ENCODE data around the gene TMEM14A.
"Not testable (repeated sequence)": the region's sequence is repeated elsewhere in the genome, so short reads cannot be mapped to it uniquely, and the experiment has no call there.

Gene TMEM14A

GRCh38 chr6:52693773-52694172, 22.9 kb downstream of the TMEM14A start:
- DNase-seq = no peak
- intact Hi-C loops (cut with DNase I) = no loop called here

- DNase-seq = no peak
- intact Hi-C loops (cut with DNase I) = no loop called here
Measured at GRCh38 chr6:52694404-52694803, 23.5 kb downstream of the TMEM14A start.

GRCh38 chr6:52696418-52696817, 25.5 kb downstream of the TMEM14A start:
- intact Hi-C loops (cut with DNase I) = no loop called here
- no peak for DNase-seq

- DNase-seq = no peak
- intact Hi-C loops (cut with DNase I) = no loop called here
Measured at GRCh38 chr6:52697903-52698302, 27.0 kb downstream of the TMEM14A start.

- no peak for DNase-seq
- intact Hi-C loops (cut with DNase I) = no loop called here
Measured at GRCh38 chr6:52704060-52704459, 33.1 kb downstream of the TMEM14A start.

- intact Hi-C loops (cut with DNase I); DNase-seq: not testable (repeated sequence)
Measured at GRCh38 chr6:52704781-52705502, 34.0 kb downstream of the TMEM14A start.

- intact Hi-C loops (cut with DNase I) = no loop called here
- no peak for DNase-seq
Measured at GRCh38 chr6:52706001-52706400, 35.1 kb downstream of the TMEM14A start.

GRCh38 chr6:52707963-52708680, 37.2 kb downstream of the TMEM14A start:
- intact Hi-C loops (cut with DNase I) = no loop called here

GRCh38 chr6:52712136-52712535, 41.2 kb downstream of the TMEM14A start:
- DNase-seq = no peak
- intact Hi-C loops (cut with DNase I) = no loop called here

More at GRCh38 chr6:52707963-52708680, 37.2 kb downstream of the TMEM14A start:
- DNase-seq = no peak

GRCh38 chr6:52714761-52715160, 43.8 kb downstream of the TMEM14A start:
- DNase-seq; intact Hi-C loops (cut with DNase I): not testable (repeated sequence)

- DNase-seq = no peak
- intact Hi-C loops (cut with DNase I) = no loop called here
Measured at GRCh38 chr6:52718550-52718949, 47.6 kb downstream of the TMEM14A start.

GRCh38 chr6:52720321-52720720, 49.4 kb downstream of the TMEM14A start:
- intact Hi-C loops (cut with DNase I) = no loop called here
- DNase-seq = peak in 1 of 10 donors; percentile 13

GRCh38 chr6:52724042-52724405, 53.1 kb downstream of the TMEM14A start:
- intact Hi-C loops (cut with DNase I) = no loop called here
- DNase-seq = no peak

GRCh38 chr6:52724406-52725121, 53.7 kb downstream of the TMEM14A start:
- intact Hi-C loops (cut with DNase I) = no loop called here
- DNase-seq = peak; percentile 25 to 93 (median 57)

- no peak for DNase-seq
- intact Hi-C loops (cut with DNase I) = no loop called here
Measured at GRCh38 chr6:52725143-52725534, 54.2 kb downstream of the TMEM14A start.

- intact Hi-C loops (cut with DNase I) = no loop called here
- DNase-seq = no peak
Measured at GRCh38 chr6:52725535-52726192, 54.8 kb downstream of the TMEM14A start.

GRCh38 chr6:52726193-52726542, 55.3 kb downstream of the TMEM14A start:
- intact Hi-C loops (cut with DNase I) = no loop called here
- DNase-seq = no peak

- DNase-seq = no peak
- intact Hi-C loops (cut with DNase I) = no loop called here
Measured at GRCh38 chr6:52726741-52727535, 56.0 kb downstream of the TMEM14A start.

GRCh38 chr6:52727908-52728307, 57.0 kb downstream of the TMEM14A start:
- intact Hi-C loops (cut with DNase I) = no loop called here
- DNase-seq = no peak

- no peak for DNase-seq
- intact Hi-C loops (cut with DNase I) = no loop called here
Measured at GRCh38 chr6:52728394-52728793, 57.5 kb downstream of the TMEM14A start.
